Epithelial cell of proximal tubule (primary cell): ENCODE measurements around the gene ACSL4. TPM values are rescaled to one million over a fixed set of nuclear protein-coding genes. Genes with fewer than 3 reads are reported as not detected.
"Not testable (repeated sequence)": the region's sequence is repeated elsewhere in the genome, so short reads cannot be mapped to it uniquely, and the experiment has no call there.

Source experiments
- DNase-seq: peaks from one replicate; pipeline ENCODE4 v3.0.0-alpha.2; 2011; ENCODE audit warnings: low read depth
- H3K4me3 ChIP-seq: 2 replicates; pipeline ENCODE4 v1.5.1; 2011; ENCODE audit warnings: low read depth, mild to moderate bottlenecking, low read length
- total RNA-seq: library from RNA; depleted of rRNA; stranded (reverse); fragments of >200 nt; gene quantifications from 2 replicates; pipeline ENCODE4 v1.2.3, GENCODE V29; 2015
- TF ChIP-seq, protein P1 (sequence below): conservative IDR thresholded peaks from 2 replicates; pipeline ENCODE4 v1.5.1; 2012; ENCODE audit warnings: low read depth, mild to moderate bottlenecking, low read length

Gene ACSL4
- total RNA-seq, 1 donor from 2014 or later = 66.9 TPM

DNA sequence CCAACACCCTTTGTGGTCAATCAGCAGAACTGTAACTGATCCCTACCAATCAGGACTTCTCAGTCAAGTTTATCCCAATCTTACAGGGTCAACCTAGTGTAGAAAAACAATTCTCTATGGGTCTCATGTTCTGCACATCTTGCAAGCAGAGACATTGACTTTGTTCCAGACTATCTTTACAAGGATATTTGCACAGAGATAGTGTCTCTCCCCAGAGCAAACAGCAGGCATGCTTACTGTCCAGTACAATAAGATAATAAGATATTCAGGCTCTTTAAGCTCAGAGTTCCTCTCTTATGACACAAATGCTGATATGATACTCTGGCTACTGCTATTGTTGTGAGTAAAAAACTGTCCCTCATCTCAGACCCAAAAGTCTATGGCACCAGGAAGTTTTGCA, 53.2 kb downstream of the ACSL4 start:
- H3K4me3 ChIP-seq = no peak overlapping the region
- TF ChIP-seq, protein P1, sequence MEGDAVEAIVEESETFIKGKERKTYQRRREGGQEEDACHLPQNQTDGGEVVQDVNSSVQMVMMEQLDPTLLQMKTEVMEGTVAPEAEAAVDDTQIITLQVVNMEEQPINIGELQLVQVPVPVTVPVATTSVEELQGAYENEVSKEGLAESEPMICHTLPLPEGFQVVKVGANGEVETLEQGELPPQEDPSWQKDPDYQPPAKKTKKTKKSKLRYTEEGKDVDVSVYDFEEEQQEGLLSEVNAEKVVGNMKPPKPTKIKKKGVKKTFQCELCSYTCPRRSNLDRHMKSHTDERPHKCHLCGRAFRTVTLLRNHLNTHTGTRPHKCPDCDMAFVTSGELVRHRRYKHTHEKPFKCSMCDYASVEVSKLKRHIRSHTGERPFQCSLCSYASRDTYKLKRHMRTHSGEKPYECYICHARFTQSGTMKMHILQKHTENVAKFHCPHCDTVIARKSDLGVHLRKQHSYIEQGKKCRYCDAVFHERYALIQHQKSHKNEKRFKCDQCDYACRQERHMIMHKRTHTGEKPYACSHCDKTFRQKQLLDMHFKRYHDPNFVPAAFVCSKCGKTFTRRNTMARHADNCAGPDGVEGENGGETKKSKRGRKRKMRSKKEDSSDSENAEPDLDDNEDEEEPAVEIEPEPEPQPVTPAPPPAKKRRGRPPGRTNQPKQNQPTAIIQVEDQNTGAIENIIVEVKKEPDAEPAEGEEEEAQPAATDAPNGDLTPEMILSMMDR = no peak
- DNase-seq = no peak

DNA sequence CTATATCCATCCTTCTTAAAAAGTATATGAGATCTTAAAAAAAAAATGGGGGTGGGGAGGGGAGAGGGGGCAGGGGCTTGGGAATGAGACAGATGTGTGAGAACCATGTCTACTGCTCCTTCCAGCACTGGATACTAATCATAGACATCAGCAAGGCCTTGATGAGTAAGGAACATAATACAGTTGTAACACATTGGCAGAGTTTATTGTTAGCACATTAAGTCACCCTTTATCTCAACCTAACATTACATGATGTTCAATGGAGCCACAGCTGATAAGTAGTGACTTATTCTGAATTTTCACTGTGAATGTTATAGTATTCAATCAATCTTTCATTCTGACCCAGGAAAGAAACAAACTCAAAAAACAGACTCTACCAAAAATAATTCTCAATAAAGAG, 60.8 kb downstream of the ACSL4 start:
- DNase-seq = no peak
- TF ChIP-seq, protein P1 = no peak
- no peak overlapping the region for H3K4me3 ChIP-seq

DNA sequence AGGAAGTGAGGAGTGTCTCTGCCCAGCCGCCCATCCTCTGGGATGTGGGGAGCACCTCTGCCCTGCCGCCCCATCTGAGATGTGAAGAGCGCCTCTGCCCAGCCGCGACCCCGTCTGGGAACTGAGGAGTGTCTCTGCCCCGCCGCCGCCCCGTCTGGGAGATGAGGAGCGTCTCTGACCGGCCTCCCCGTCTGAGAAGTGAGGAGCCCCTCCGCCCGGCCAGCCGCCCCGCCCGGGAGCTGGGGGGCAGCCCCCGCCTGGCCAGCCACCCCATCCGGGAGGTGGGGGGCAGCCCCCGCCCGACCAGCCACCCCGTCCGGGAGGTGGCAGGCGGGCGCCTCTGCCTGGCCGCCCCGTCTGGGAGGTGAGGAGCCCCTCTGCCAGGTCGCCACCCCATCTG, 61.9 kb downstream of the ACSL4 start:
- DNase-seq, H3K4me3 ChIP-seq: not testable (repeated sequence)

DNA sequence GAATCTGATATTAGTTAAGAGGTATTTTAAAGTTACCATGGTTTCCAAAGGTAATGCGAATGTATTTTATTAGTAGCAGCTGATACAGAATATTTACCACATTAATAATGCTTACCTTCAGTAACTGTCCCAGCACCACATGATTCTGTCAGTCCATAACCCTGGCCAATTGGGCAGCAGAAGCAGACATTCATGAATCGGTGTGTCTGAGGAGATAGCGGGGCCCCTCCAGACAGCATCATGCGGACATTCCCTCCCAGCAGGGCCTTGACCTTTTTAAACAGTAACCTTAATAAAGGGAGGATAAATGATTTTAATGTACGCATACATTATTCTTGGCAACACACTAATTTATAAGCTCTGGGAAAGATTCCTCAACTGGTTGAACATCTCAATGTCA, 65.1 kb downstream of the ACSL4 start:
- TF ChIP-seq, protein P1 = no peak
- no peak for DNase-seq
- H3K4me3 ChIP-seq = no peak overlapping the region

DNA sequence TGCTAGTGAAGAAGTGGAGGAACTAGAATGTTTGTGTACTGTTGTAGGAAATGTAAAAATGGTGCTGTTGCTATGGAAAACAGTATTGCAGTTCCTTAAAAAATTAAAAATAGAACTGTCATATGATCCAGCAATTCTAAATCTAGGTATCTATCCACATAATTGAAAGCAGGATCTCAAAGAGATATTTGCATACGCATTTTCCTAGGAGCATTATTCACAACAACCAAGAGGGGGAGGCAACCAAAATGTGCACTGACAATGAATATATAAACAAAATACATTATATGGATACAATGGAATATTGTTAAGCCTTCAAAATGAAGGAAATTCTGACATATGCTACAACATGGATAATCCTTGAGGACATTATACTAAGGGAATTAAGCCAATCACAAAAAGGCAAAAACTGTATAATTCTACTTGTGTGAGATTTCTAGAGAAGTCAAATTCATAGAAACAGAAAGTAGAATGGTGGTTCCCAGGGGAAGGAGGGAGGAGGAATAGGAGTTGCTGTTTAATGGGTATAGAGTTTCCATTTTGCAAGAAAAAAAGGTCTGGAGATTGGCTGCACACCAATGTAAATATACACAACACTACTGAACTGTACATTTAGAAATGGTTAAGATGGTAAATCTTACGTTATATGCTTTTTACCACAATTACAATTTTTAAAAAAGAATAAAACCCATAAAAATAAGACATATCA, 72.5 kb downstream of the ACSL4 start:
- TF ChIP-seq, protein P1 = no peak
- no peak overlapping the region for H3K4me3 ChIP-seq
- DNase-seq = no peak

- no peak overlapping the region for H3K4me3 ChIP-seq
- no peak for DNase-seq
- TF ChIP-seq, protein P1 = no peak
Measured at GRCh38 chrX:109658391-109658790, 74.7 kb downstream of the ACSL4 start.

DNA sequence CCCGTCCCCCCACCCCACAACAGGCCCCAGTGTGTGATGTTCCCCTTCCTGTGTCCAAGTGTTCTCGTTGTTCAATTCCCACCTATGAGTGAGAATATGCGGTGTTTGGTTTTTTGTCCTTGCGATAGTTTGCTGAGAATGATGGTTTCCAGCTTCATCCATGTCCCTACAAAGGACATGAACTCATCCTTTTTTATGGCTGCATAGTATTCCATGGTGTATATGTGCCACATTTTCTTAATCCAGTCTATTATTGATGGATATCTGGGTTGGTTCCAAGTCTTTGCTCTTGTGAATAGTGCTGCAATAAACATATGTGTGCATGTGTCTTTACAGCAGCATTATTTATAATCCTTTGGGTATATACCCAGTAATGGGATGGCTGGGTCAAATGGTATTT, 75.7 kb downstream of the ACSL4 start:
- H3K4me3 ChIP-seq, DNase-seq: not testable (repeated sequence)

GRCh38 chrX:109656774-109657173, 76.3 kb downstream of the ACSL4 start:
- H3K4me3 ChIP-seq = no peak overlapping the region
- TF ChIP-seq, protein P1 = no peak
- no peak for DNase-seq
